GM13976 (cell line): ENCODE measurements around the gene NEDD4L.

Experiments
- DNase-seq: peaks from one replicate; pipeline ENCODE4 v3.0.0; 2012; ENCODE audit warnings: low spot score
- CTCF ChIP-seq: IDR thresholded peaks from 2 replicates; pipeline ENCODE4 v1.5.1; 2012; ENCODE audit warnings: borderline replicate concordance, mild to moderate bottlenecking; ENCODE audit not compliant: insufficient read depth; ENCODE audit errors: extremely low read depth, missing control alignments, control extremely low read depth
- in situ Hi-C: fragments of 300-500 bp; cut with MboI; formaldehyde crosslinking; loops from one replicate; pipeline ENCODE4 v1.12.0; 2022; ENCODE audit warnings: low sequenced_read_pairs, mixed read lengths, inconsistent platforms; ENCODE audit not compliant: unreplicated experiment

Gene NEDD4L

GRCh38 chr18:58005885-58006523, 38.0 kb upstream of the NEDD4L start:
- TF ChIP-seq CTCF, result no peak
- in situ Hi-C loops, result no loop called here
- no peak for DNase-seq

- in situ Hi-C loops, result no loop called here
- TF ChIP-seq CTCF, result no peak
- DNase-seq, result no peak
Observed at GRCh38 chr18:58009166-58009565, 34.9 kb upstream of the NEDD4L start.

- DNase-seq, result no peak
- in situ Hi-C loops, result no loop called here
- no peak for TF ChIP-seq CTCF
Observed at GRCh38 chr18:58010265-58010664, 33.8 kb upstream of the NEDD4L start.

- in situ Hi-C loops, result no loop called here
- no peak for DNase-seq
- no peak for TF ChIP-seq CTCF
Observed at GRCh38 chr18:58012356-58012755, 31.7 kb upstream of the NEDD4L start.

- no peak for DNase-seq
- no peak for TF ChIP-seq CTCF
- in situ Hi-C loops, result no loop called here
Observed at GRCh38 chr18:58013241-58014211, 30.5 kb upstream of the NEDD4L start.

GRCh38 chr18:58015065-58015780, 28.8 kb upstream of the NEDD4L start:
- in situ Hi-C loops, result no loop called here
- DNase-seq, result peak; percentile 64
- TF ChIP-seq CTCF, result no peak
